Ovary (tissue), 9 donors: ENCODE results near the gene NAT10. TPM values are rescaled to one million over a fixed set of nuclear protein-coding genes. Genes with fewer than 3 reads are reported as not detected.

Experiments used
- DNase-seq, 5 donors: peaks; one replicate each; pipeline ENCODE4 v3.0.0-alpha.2; 2019 to 2020
- H3K27ac ChIP-seq, 2 donors: fragments of 200-600 bp; one replicate each; pipeline versions ENCODE4 v1.5.1 to v1.8.0; 2019 to 2022
- H3K27me3 ChIP-seq: fragments of 200-600 bp; one replicate; pipeline ENCODE4 v1.8.0; 2022
- H3K36me3 ChIP-seq: fragments of 200-600 bp; sonication (generic); one replicate; pipeline ENCODE4 v1.5.1; 2019
- H3K4me1 ChIP-seq: one replicate; pipeline ENCODE4 v1.8.1; 2013; ENCODE audit warnings: mild to moderate bottlenecking, moderate library complexity; ENCODE audit not compliant: insufficient read depth
- H3K4me3 ChIP-seq: fragments of 200-600 bp; sonication (generic); one replicate; pipeline ENCODE4 v1.5.1; 2017
- H3K9me3 ChIP-seq, 2 donors: fragments of 200-600 bp in 1 of 2; sonication (generic) in 1 of 2; one replicate each; pipeline versions ENCODE4 v1.5.1 to v1.8.1; 2013 to 2019; ENCODE audit warnings: mild to moderate bottlenecking in 1 of 2, moderate library complexity in 1 of 2
- CTCF ChIP-seq, 3 donors: fragments of 450-650 bp in 2 of 3; fragments of 200-600 bp in 1 of 3; IDR thresholded peaks; one replicate each; pipeline versions ENCODE4 v1.5.1 to v1.8.0; 2016 to 2022; ENCODE audit warnings: antibody characterized with exemption in 3 of 3, mild to moderate bottlenecking in 1 of 3
- EP300 ChIP-seq: sonication (generic); formaldehyde crosslinking; IDR thresholded peaks from one replicate; pipeline ENCODE4 v1.6.1; 2017; ENCODE audit warnings: antibody characterized with exemption
- POLR2A ChIP-seq: fragments of 450-650 bp; IDR thresholded peaks from one replicate; pipeline ENCODE4 v1.6.1; 2017; ENCODE audit warnings: antibody characterized with exemption, mild to moderate bottlenecking, moderate library complexity
- WGBS, 3 donors: extraction: QIAGEN DNeasy Blood & Tissue Kit in 1 of 3; methylation state at CpG; one replicate each; pipeline versions ENCODE4 v1.1.5 to v1.1.7; 2013 to 2017; 5-methylcytosine and 5-hydroxymethylcytosine counted together
- intact Hi-C, 4 donors: fragments of 100-400 bp; cut with DNase I; formaldehyde crosslinking; loops; one replicate each; pipeline versions ENCODE4 v1.11.0 to v1.15.1; 2022 to 2023
- polyA plus RNA-seq, 2 donors: library from polyadenylated mRNA; stranded (reverse); fragments of 200-250 nt in 1 of 2; fragments of 350-450 nt in 1 of 2; fragmentation: Illumina TruSeq in 1 of 2; extraction: RNeasy Lipid Tissue Mini Kit (QIAGEN cat#74804) in 1 of 2; gene quantifications; one replicate each; pipeline ENCODE4 v1.2.3, GENCODE V29; 2013 to 2014
- total RNA-seq, 7 donors: library from RNA; depleted of rRNA in 2 of 7; stranded (reverse); fragments of >200 nt in 2 of 7; fragmentation: NEBNext Ultra II Directional in 3 of 7; extraction: Animal tissue kit (Norgen Biotek cat#: 25700) in 3 of 7; gene quantifications; one replicate each; pipeline versions ENCODE4 v1.1.0 to v1.2.4, GENCODE V29; 2016 to 2023
- donor health status: DM: no; HTN: no; CAD: no; lungs with moderate emphysema.
- donor health status: DM: no; HTN: no; CAD: no.
- donor health status: Bipolar disorder and iron deficiency.
- donor health status: DM: yes; HTN: yes; CAD: no.
- donor health status: DM: no; HTN: no; CAD: no.
- donor health status: DM: yes; HTN: yes; CAD: no.

Gene NAT10
- total and polyA plus RNA-seq, 9 donors: 19.8 to 60.9 (median 49.1) TPM

- intact Hi-C loops: no loop called here
- no peak for DNase-seq
- WGBS, 3 donors: 92 to 94% (median 94%) methylated on average over 8 of the region's 8 CpGs
These were observed 76.5 kb downstream of the NAT10 start for GRCh38 chr11:34181856-34182405.

GRCh38 chr11:34182425-34182824, 77.0 kb downstream of the NAT10 start:
- H3K9me3 ChIP-seq: no peaks in the 10 kb centered on the region
- no peaks in the 10 kb centered on the region for H3K27me3 ChIP-seq
- no peaks in the 10 kb centered on the region for H3K4me1 ChIP-seq
- no peak overlapping the region for H3K27ac ChIP-seq
- 74 to 91% (median 81%) methylated on average over 2 of the region's 2 CpGs for WGBS, 3 donors
- H3K36me3 ChIP-seq: no peaks in the 10 kb centered on the region
- intact Hi-C loops: no loop called here
- no peak for TF ChIP-seq EP300
- TF ChIP-seq POLR2A: no peak
- TF ChIP-seq CTCF (IDR thresholded peaks at IDR 0.05): no peak
- no peak for DNase-seq
- H3K4me3 ChIP-seq: no peak overlapping the region

More at GRCh38 chr11:34181856-34182405, 76.5 kb downstream of the NAT10 start:
- no peak overlapping the region for H3K27ac ChIP-seq
- H3K4me1 ChIP-seq: no peaks in the 10 kb centered on the region
- no peak for TF ChIP-seq CTCF (IDR thresholded peaks at IDR 0.05)
- TF ChIP-seq POLR2A: no peak
- TF ChIP-seq EP300: no peak
- no peak overlapping the region for H3K4me3 ChIP-seq
- H3K36me3 ChIP-seq: no peaks in the 10 kb centered on the region
- H3K9me3 ChIP-seq: no peaks in the 10 kb centered on the region
- H3K27me3 ChIP-seq: no peaks in the 10 kb centered on the region

- H3K4me3 ChIP-seq: no peak overlapping the region
These were observed 77.7 kb downstream of the NAT10 start for GRCh38 chr11:34182921-34183685.

GRCh38 chr11:34183848-34184391, 78.5 kb downstream of the NAT10 start:
- H3K27ac ChIP-seq: no peak overlapping the region
- no peaks in the 10 kb centered on the region for H3K4me1 ChIP-seq
- no peaks in the 10 kb centered on the region for H3K9me3 ChIP-seq
- TF ChIP-seq EP300 (no peak), CTCF (IDR thresholded peaks at IDR 0.05) (no peak), POLR2A (no peak)
- no peak for DNase-seq
- H3K36me3 ChIP-seq: no peaks in the 10 kb centered on the region
- no peak overlapping the region for H3K4me3 ChIP-seq
- no peaks in the 10 kb centered on the region for H3K27me3 ChIP-seq
- intact Hi-C loops: no loop called here
- WGBS, 3 donors: 19 to 51% (median 33%) methylated on average over 9 of the region's 9 CpGs

More at GRCh38 chr11:34182921-34183685, 77.7 kb downstream of the NAT10 start:
- Histone ChIP-seq H3K9me3 (no peaks in the 10 kb centered on the region), H3K36me3 (no peaks in the 10 kb centered on the region), H3K27me3 (no peaks in the 10 kb centered on the region), H3K4me1 (no peaks in the 10 kb centered on the region), H3K27ac (no peak overlapping the region)
- intact Hi-C loops: no loop called here
- WGBS, 3 donors: 68 to 76% (median 69%) methylated on average over 13 of the region's 13 CpGs
- no peak for TF ChIP-seq CTCF (IDR thresholded peaks at IDR 0.05)
- TF ChIP-seq POLR2A: no peak
- TF ChIP-seq EP300: no peak
- DNase-seq: no peak
